ENCODE measurements around the gene CCDC12. TPM values are rescaled to one million over a fixed set of nuclear protein-coding genes. Genes with fewer than 3 reads are reported as not detected.

Gene CCDC12
- total and polyA plus RNA-seq, 2 of the 13 experiments (the other 11 are each of a cell fraction or from before 2014, with no cell fraction given) = 30.1 to 49.5 TPM

- TF ChIP-seq HNRNPK (IDR thresholded peaks at IDR 0.05; ENCODE audit: low read depth, low read length, poor library complexity, severe bottlenecking) (no peak), ZNF292 (CRISPR knock-in tag; IDR thresholded peaks at IDR 0.05; ENCODE audit: borderline replicate concordance, low read depth) (peak; percentile 55; the same call in 1 of the 2 replicates), ZBTB25 (CRISPR knock-in tag; IDR thresholded peaks at IDR 0.05) (no peak), TCF12 (IDR thresholded peaks at IDR 0.05) (no peak), TCF12 (CRISPR knock-in tag; IDR thresholded peaks at IDR 0.05) (no peak), NBN (conservative IDR thresholded peaks at IDR 0.05) (no peak), FLYWCH1 (CRISPR knock-in tag; IDR thresholded peaks at IDR 0.05) (no peak), GLMP (CRISPR knock-in tag; IDR thresholded peaks at IDR 0.05; ENCODE audit: borderline replicate concordance) (no peak), ZNF441 (CRISPR knock-in tag; IDR thresholded peaks at IDR 0.05; ENCODE audit: borderline replicate concordance) (no peak; the same call in 1 of the 2 replicates), POGZ (CRISPR knock-in tag; IDR thresholded peaks at IDR 0.05) (peak; percentile 49), TEAD2 (CRISPR knock-in tag; IDR thresholded peaks at IDR 0.05) (no peak), ZNF503 (CRISPR knock-in tag; IDR thresholded peaks at IDR 0.05) (no peak), FOXP4 (CRISPR knock-in tag; IDR thresholded peaks at IDR 0.05) (no peak), SOX6 (IDR thresholded peaks at IDR 0.05) (no peak), SOX6 (CRISPR knock-in tag; IDR thresholded peaks at IDR 0.05) (peak; percentile 46; the same call in 1 of the 2 replicates), ZNF724P (CRISPR knock-in tag; IDR thresholded peaks at IDR 0.05; ENCODE audit: borderline replicate concordance) (peak; percentile 81; the same call in 1 of the 2 replicates), ZMYM2 (CRISPR knock-in tag; IDR thresholded peaks at IDR 0.05) (no peak; the same call in 1 of the 2 replicates), SP2 (CRISPR knock-in tag; IDR thresholded peaks at IDR 0.05) (peak; percentile 84), TFAP4 (IDR thresholded peaks at IDR 0.05; ENCODE audit: borderline replicate concordance, low read depth) (no peak; the same call in 1 of the 2 replicates), RFXAP (CRISPR knock-in tag; IDR thresholded peaks at IDR 0.05; ENCODE audit: borderline replicate concordance) (no peak), EZH2 (conservative IDR thresholded peaks at IDR 0.05; ENCODE audit: low read depth, low read length) (no peak), ZNF430 (CRISPR knock-in tag; IDR thresholded peaks at IDR 0.05) (no peak; the same call in 1 of the 2 replicates), MXD4 (CRISPR knock-in tag; IDR thresholded peaks at IDR 0.05) (peak; percentile 72), RARA (CRISPR knock-in tag; IDR thresholded peaks at IDR 0.05) (no peak; the same call in none of the 2 replicates)
Observed at GRCh38 chr3:46976326-46977190, at the start of gene CCDC12 (continued).
